Inflammatory macrophage treated with lipopolysaccharide for 4 hours (primary cell): ENCODE data around the gene RAB25.
A peak's percentile ranks its signal among the peaks of the same experiment; 100 is the strongest.
"Not testable (repeated sequence)": the region's sequence is repeated elsewhere in the genome, so short reads cannot be mapped to it uniquely, and the experiment has no call there.

Experiments
- DNase-seq: peaks from one replicate; pipeline ENCODE4 v3.0.0-alpha.2; 2020

RAB25 gene

DNA sequence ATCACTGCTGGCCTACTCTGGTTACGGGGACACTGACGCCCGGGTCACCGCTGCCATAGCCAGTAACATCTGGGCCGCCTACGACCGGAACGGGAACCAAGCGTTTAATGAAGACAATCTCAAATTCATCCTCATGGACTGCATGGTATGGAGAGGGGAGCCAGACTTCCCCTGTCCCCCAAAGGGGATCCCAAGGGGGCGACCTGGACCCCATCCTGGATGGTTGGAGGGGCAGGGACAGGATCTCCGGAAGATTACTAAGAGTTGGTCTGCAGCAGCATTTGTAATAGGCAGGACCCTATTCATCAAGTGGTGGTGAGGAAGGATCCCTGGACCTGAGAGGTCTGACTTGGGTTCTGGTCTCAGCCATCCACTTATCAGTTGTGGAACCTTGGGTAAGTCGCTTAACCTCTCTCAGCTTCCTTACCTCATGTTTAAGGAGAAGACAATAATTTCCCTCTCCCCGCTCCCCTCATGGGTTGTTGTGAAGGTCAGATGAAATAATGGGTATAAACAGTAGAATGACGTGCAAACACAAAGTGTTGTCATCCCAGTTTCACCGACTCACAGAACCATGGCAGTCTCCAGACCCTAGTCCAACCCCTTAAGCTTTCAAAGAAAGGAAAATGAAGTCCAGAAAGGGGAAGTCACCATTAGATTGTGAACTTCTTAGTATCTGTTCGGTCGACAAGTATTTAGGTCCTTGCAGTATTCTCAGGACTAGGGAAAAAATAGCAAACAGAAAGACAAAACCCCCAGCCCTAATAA, 5.5 kb upstream of the RAB25 start:
- DNase-seq: peak; percentile 73

DNA sequence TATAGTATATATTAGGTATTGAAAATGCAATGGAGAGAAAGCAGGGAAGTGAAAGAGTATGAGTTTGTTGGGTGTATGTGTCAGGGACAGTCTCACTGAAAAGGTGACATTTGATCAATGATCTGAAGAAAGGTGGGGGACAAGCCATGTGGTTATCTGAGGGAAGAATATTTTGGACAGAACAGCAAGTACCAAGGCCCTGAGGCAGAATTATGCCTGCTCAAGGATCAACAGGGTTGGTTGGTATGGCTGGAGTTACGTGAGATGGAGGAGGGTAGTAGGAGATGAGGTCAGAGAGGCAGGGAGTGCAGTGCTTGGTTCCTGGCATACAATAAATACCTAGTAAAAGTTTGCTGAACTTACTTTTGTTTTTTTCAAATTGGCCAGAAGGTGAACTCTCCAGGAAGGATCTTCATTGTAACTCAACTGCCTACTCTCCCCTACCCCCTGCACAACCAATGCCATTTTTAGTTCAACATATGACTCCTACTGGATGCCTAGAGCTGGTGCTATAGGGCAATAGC, 4.6 kb upstream of the RAB25 start:
- DNase-seq: no peak

DNA sequence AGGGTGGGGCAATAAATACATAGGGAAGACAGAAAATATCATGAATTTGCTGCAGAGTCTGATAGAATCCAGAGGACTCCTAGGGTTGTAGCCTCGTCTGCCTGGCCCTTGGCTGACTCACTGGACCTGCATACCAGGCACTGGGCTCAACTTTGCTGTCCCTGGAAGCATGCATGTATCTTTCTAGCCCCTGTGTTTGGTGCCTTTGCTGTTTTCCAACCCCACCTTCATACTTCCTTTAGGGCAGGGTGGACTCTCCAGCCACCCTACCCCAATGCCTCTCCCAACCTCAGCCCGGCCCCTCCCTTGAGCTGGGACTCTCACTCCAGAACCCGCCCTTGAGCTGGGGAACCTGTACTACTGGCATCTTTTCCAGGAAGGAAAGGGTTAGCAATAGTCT, 1.2 kb downstream of the RAB25 start:
- no peak for DNase-seq

DNA sequence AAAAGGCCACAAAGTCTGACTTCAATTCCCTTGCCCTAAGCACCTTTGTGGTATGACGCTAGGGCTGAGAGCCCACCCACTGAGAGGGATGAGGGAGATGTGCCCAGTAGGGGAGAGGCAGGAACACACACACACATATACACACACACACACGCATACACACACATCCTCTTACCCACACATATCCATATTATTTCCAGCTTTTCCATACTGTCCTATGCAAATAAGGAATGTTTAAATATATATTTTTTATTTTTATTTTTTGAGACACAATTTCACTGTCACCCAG, 3.0 kb downstream of the RAB25 start:
- no peak for DNase-seq

DNA sequence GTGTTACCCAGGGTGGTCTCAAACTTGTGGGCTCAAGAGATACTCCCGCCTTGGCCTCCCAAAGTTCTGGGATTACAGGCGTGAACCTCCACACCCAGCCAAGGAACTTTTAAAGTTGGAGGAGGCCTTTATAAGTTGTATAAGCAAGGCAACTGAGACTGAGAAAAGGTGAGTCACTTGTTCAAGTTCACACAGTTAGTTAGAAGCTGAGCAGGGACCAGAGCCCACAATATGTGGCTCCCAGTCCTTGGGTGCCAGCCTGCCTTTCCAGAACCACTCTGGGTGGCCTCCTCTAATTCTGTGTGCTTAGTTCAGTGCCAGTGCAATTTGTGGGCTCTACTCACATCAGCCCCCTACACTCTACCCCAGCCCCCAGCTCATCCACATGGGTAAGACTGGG, 3.7 kb downstream of the RAB25 start:
- DNase-seq: no peak

DNA sequence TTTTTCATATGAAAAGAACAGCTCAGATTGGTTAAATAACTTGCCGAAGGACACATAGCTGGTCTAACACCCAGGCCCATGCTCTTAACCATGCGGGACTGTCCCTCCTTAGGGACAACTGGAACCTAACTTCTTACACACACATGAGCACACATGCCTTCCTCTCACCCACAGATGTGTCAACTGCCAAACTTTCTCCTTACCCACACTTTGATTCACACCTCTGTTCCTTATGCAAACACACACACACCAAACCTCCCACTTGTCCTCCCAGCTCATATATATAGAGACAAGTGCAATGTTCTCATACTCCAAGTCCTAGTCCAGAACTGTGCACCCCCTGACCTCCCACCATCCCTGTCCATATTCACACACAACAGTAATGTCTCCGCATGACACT, 4.3 kb downstream of the RAB25 start:
- no peak for DNase-seq

DNA sequence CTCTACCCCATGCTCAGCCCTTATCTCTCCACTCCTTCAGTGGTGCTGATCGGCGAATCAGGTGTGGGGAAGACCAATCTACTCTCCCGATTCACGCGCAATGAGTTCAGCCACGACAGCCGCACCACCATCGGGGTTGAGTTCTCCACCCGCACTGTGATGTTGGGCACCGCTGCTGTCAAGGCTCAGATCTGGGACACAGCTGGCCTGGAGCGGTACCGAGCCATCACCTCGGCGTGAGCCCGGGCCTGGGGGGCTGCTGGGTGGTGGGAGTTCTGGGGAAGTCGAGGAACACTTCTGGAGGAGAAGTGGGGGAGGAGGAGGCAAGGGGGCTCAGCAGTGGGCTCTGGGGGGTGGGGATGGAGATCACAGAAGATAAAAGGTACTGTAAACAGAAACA, 4.9 kb downstream of the RAB25 start:
- no peak for DNase-seq

DNA sequence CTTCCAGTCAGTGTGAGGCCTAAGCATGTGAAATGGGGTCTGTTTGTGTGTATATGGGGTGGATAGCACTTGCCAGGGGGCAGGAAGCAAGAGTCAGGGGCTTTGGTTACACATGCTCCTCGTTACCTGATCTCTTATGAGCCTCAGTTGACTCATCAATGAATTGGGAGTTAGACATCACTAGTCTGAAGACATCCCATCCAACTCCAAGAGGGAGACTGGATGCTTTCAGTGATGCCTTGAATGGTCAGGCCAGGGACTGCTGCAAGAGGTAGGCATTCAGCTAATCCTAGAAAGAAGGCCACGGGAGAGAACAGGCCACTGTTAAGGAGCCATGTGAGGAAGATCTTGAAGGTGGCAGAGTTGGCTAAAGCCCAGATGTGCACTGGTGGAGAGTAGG, 6.3 kb downstream of the RAB25 start:
- no peak for DNase-seq

DNA sequence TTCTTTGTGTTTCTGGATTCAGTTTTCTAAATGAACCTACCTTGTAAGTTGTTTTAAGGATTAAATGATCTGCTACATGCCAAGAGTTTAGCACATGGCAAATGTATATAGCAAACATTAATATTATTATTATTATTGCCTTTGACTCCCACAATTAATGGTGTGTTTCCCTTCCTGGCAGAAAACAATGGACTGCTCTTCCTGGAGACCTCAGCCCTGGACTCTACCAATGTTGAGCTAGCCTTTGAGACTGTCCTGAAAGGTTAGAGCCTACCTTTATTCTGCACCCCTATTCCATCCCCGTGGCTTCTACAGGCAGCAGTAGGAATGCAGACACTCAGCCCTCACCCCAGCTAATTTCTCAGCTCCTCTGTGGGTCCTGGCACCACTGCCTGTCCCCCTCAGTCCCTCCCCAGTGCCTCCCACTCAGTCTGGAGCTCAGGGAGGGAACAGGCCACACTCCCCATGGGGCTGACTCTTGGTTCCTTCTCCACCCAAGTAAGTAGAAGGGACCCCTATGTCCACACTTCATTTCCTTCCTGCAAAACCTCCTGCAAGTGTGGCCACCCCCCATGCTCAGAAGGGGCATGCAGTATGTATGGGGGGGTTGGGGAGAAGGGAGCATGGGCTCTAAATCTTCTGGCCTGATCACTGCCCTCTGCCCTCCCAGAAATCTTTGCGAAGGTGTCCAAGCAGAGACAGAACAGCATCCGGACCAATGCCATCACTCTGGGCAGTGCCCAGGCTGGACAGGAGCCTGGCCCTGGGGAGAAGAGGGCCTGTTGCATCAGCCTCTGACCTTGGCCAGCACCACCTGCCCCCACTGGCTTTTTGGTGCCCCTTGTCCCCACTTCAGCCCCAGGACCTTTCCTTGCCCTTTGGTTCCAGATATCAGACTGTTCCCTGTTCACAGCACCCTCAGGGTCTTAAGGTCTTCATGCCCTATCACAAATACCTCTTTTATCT, 8.8 kb downstream of the RAB25 start:
- DNase-seq: no peak

DNA sequence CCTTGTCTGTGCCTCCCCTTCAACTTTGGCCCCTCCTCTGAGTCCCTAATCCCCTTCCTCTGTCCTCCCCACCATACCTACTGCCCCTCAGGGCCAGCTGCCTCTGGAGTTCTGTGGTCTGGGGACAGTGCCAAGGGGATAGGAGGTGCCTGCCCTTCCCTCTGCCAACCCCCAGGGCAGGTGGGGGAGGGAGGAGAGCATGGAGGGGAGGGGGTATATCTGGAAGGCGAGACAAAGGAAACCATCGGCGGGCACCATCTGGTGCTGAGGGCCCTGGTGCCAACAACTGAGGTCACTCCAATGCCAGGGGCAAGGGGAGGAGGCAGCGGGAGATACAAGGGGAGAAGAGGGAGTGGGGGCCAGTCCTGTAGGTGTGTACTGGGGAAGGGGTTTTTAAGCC, 9.6 kb downstream of the RAB25 start:
- DNase-seq: no peak

DNA sequence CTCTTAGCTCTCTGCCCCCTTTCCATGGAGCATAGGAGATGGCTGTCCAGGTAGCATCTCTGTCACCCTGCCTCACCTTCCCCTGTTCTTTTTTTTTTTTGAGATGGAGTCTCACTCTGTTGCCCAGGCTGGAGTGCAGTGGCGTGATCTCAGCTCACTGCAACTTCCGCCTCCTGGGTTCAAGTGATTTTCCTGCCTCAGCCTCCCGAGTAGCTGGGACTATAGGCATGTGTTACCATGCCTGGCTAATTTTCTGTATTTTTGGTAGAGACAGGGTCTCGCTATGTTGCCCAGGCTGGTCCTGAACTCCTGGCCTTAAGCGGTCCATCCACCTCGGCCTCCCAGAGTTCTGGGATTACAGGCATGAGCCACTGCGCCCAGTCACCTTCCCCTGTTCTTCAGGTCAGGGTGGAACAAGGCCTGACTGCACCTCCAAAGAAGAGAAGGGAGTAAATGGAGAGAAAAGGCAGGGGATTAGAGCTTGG, 10.4 kb downstream of the RAB25 start:
- DNase-seq: not testable (repeated sequence)

DNA sequence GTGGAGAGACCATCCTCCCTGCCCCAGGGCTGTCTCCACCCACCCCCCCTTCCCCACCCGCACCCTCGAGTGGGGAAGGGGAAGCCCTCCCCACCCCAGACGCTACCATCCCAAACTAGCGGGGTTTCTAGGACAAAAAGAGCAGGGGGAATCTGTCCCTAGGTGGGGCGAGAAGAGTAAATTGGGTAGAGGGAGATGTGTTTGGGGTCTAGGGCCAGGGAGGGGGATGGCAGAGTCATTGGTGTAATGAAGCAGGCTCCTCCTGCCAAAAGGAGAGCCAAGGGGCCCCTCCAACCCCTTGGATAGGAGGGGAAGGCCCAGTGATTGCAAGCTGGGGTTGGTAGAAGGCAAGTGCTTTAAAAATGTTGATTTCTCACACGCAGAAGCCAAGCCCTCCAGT, 11.3 kb downstream of the RAB25 start:
- no peak for DNase-seq

DNA sequence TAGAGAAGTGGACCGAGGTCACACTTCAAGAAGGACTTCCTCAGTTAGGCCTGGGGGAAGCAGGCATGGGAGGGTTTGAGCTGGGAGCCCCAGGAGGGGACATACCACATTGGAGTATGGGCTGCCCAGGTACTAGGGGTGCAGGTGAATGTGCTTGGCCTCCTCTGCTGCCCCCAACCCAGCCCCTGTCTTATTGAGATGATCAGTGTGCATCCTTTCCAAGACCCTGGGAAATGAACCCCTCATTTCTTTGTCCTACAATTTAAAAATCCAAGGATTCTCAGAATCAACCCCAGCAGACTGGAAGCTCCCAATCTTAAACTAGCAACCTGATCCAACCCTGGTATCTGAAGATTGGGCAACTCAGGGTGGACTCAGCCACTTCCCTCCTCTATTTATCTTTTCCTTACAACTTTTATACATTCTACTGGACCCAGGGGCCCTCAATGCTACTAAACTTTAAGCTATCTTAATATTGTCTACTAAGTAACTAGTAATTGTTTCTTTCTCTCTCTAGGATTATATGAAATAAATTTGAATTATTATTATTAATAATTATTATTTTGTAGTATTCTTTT, 12.2 kb downstream of the RAB25 start:
- no peak for DNase-seq

DNA sequence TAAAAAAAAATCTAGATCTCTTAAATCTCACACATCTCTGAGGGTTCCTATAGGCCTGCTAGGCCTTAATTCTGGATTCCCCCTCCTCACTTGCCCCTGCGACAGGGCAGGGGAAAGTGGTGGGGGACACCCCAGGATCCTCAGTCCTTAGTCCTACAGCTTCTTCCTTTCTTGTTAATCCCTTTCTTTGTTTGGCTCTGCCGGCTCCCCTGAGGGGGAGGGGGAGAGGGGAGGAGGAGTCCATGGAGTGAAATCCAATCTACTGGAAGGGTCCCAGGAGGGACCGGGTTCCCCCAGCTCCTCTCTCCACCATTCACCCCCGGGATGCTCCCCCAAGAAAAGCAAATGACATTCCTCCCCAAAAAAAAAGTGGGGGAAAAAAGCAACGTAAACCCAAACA, 12.8 kb downstream of the RAB25 start:
- DNase-seq: no peak

DNA sequence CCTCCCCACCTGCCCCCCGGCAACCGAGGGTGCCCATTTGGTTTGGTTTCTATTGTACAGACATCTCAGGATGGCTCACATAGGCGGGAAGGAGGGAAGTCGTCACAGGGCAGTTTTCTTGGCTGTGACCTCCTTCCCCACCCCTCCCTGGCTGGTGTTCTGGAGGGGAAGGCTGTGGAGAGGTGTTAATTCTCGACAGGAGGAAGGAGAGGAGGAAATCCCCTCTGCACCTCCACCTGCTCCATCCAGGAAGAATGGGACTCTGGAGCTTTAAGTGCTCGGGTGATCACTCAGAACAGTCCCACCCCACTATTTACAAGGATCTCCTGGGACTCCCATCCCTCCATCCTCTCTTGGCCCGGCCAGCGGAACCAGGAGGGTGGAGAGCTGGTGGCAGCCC, 13.7 kb downstream of the RAB25 start:
- DNase-seq: no peak

DNA sequence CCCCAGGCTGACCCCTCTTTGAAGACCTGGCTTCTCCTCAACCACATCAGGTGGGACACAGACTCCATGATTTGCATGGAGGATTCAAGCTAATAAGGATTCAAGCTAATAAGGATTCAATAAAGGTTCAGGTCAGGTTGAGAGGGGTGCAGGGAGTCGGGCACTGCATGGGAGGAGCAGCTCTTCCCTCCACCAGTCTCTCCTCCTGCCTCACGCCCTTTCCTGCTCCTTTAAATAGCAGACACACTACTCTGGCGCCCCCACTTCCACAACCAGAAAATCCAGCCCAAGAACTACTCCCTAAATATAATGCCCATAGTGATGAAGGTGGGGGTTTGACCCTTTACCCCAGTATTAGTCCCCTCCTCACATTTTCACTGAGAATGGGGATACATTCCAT, 14.2 kb downstream of the RAB25 start:
- no peak for DNase-seq

DNA sequence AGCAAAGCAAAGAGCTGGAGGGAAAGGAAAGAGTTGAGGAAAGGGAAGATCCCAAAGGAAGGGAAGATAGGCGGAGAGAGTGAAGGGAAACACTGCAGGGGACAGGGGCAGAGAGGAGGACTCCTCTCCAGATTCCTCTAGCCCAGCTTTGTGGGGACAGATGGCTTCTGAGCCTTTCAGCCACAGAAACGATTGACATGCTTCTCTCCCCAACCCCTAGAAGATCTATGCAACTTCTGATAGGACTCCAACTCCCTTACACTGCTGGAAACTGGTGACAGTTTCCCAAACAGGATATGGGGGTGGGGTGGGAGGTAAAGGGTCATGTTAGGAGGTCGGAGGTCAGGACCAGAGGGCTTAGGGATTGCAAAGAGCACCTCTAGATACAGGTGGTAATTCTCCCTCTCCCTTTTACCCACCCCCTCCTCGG, 14.8 kb downstream of the RAB25 start:
- DNase-seq: no peak

DNA sequence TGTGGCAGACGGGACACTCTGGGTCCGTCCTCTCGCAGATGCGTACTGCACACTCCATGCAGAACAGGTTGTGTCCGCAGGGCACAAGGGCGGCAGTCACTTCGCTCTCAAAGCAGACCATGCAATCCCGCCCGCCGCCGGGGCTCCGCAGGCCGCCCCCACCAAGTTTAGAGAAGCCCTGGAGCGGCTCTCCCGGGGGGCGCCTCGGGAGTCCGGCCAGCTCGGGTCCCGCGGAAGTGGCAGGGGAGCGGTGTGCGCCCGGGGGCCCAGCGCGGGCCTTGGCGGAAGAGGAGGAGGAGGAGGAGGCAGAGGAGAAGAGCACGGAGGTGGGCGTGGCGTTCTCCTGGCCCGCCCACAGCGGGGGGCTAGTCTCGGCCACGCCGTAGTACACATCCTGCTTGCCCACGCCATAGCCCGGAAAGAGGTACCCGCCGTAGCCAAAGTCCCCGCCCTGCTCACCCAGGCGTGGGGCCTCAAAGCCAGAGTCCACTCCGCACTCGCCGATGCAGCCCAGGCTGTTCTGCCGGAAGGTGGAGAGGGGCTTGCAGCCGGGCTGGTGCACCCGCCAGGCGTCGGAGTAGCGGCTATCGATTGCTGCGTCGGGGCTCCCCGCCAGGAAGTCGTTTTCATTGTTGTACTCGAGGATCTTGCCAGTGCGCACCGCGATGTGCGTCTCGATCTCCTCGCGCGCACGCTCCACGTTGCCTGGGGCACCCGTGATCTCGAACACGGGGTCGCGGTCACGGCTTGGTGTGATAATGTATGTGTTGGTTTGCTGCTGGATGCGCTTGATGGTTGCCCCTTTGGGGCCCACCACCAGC, 15.9 kb downstream of the RAB25 start:
- DNase-seq: no peak

DNA sequence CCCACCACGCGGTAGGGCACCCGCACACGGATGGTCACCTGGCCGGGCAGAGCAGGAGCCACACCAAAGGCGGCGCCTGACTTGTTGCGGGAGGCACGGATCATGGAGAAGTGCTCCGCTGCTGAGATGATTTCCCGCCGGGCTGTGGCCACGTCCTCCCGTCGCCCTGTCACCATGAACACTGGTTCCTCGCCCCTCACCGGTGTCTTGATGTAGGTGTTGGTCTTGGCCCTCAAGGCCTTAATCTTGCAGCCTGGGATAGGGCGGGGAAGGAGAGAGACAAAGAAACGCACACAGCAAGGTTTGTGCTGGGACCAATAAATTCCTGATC, 16.4 kb downstream of the RAB25 start:
- no peak for DNase-seq

DNA sequence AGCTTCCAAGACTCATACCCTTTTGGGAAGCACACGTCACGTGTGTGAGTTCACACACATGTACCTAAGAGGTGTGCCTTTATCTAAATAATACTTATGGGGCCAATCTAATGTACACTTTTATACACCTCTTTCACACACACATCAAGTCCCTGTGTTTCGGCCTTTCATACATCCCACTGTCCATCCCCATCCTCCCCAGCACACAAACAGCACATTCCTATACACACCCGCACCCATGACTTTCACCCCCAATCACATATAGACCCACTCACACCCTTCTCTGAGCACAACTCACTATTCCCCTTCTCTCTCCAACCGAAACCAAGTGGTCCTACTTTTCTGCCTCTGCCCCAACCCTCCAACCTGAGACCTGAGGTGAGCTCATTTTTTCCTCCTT, 17.8 kb downstream of the RAB25 start:
- no peak for DNase-seq

DNA sequence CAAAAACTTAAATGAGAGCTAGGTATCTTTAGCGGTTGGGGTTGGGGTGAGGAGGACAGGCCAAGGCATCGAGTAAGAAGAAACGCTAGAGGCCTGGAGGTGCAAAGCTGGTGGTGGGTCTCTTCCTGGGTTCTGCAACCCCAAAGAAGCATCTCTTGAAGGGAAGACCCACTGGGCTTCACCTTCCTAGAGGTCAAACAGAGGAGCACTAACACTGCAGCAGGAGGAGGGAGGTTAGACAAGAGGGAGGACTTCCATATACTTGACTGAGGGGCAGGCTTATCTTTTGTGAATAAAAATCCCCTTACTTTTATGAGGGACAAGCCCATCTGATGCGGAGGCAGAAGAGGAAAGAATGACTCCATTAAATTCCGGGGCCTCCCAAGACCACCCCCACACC, 18.8 kb downstream of the RAB25 start:
- no peak for DNase-seq

DNA sequence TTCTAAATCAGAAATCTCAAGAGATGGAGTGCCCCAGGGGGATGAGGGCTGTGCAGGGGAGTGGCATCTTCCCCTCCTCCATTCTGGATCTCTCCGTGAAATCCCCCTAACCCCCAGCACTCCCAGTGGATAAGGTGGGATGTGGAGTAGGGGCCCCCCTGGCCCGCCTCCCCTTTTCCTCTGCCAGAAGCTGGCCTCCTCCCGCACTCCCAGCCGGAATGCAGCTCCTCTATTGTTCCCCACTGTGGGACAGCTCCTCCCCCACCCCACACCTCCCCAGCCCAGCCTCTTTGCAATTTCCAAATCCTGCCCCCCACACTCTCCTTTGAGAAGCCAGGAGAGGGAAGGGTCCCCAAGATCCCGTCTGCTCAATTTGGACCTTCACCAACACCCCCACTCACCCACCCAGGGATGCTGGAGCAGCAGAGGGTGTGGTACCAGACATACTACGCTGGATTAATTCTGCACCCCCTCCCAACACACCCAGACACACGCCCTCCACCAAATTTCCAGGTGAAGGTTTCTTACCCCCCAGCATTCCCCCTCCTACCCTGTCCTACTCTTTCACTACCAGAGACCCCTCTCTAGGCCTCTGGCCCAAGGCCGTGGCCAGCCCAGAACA, 19.4 kb downstream of the RAB25 start:
- no peak for DNase-seq

DNA sequence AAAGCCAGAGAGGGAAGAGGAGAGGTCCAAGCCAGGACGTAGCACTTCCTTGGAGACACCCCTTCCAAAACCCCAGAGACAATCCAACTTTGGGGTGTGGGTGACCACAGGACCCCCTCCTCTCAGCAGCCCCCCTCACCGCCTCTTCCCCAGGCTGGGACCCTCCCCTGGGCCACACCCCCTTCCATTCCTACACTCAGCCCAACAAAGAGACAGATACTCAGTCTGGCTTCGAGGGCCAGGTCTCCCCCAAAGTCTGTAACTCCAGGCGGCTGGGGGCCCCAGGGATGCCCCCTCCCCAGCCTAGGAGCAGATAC, 19.9 kb downstream of the RAB25 start:
- DNase-seq: no peak
